Kidney (tissue), 22 donors: Measurements from ENCODE around the gene AHCTF1. TPM values are rescaled to one million over a fixed set of nuclear protein-coding genes. Genes with fewer than 3 reads are reported as not detected.

ENCODE experiments used
- DNase-seq, 5 donors: peaks; one replicate each; pipeline ENCODE4 v3.0.0-alpha.2; 2013 to 2020
- FAIRE-seq: peaks from 2 replicates; lab custom pipeline; 2012; peaks lifted over from hg19 to GRCh38; lab: Jason Lieb, UNC
- H3K27ac ChIP-seq, 2 donors: one replicate each; pipeline ENCODE4 v1.7.0; 2013; ENCODE audit warnings: low read depth in 2 of 2, low read length in 2 of 2, inconsistent platforms in 1 of 2
- H3K27me3 ChIP-seq: one replicate; pipeline ENCODE4 v1.7.1; 2013; ENCODE audit warnings: low read length, inconsistent platforms; ENCODE audit not compliant: control insufficient read depth, insufficient read depth
- H3K36me3 ChIP-seq, 3 donors: one replicate each; pipeline versions ENCODE4 v1.7.0 to v1.7.1; 2013; ENCODE audit warnings: low read length in 3 of 3, control low read depth in 1 of 3, inconsistent platforms in 1 of 3; ENCODE audit not compliant: insufficient read depth in 3 of 3, control insufficient read depth in 2 of 3
- H3K4me1 ChIP-seq, 3 donors: one replicate each; pipeline versions ENCODE4 v1.7.0 to v1.7.1; 2013; ENCODE audit warnings: low read length in 3 of 3, inconsistent platforms in 1 of 3, low read depth in 1 of 3; ENCODE audit not compliant: control insufficient read depth in 2 of 3, insufficient read depth in 2 of 3
- H3K4me3 ChIP-seq, 3 donors: one replicate each; pipeline versions ENCODE4 v1.7.0 to v1.8.1; 2013; ENCODE audit warnings: low read length in 3 of 3, control low read depth in 1 of 3, inconsistent platforms in 1 of 3
- H3K9ac ChIP-seq, 3 donors: one replicate each; pipeline versions ENCODE4 v1.7.0 to v1.7.1; 2013; ENCODE audit warnings: low read length in 3 of 3, control low read depth in 1 of 3, inconsistent platforms in 1 of 3
- H3K9me3 ChIP-seq, 3 donors: one replicate each; pipeline versions ENCODE4 v1.7.0 to v1.7.1; 2013; ENCODE audit warnings: low read length in 3 of 3, control low read depth in 1 of 3, inconsistent platforms in 1 of 3; ENCODE audit not compliant: control insufficient read depth in 2 of 3, insufficient read depth in 1 of 3
- CTCF ChIP-seq: IDR thresholded peaks from 3 replicates; pipeline ENCODE4 v1.5.1; 2012; ENCODE audit warnings: mild to moderate bottlenecking, moderate library complexity, borderline replicate concordance; ENCODE audit not compliant: insufficient read depth; ENCODE audit errors: extremely low read depth
- intact Hi-C: fragments of 100-400 bp; cut with DNase I; formaldehyde crosslinking; loops from one replicate; pipeline ENCODE4 v1.11.1; 2022
- long read RNA-seq, 10 donors: library from polyadenylated mRNA in 1 of 10; unstranded in 1 of 10; transcript quantifications; one replicate each; pipeline ENCODE4 v2.0.0 and lab custom pipeline, GENCODE V29; 2021 to 2026
- polyA plus RNA-seq: library from polyadenylated mRNA; stranded (reverse); fragments of 350-450 nt; fragmentation: Illumina TruSeq; extraction: RNeasy Lipid Tissue Mini Kit (QIAGEN cat#74804); gene quantifications from one replicate; pipeline ENCODE4 v1.2.3, GENCODE V29; 2014; ENCODE audit warnings: low read depth, low replicate concordance; ENCODE audit not compliant: insufficient read depth
- total RNA-seq: library from RNA; stranded (reverse); fragmentation: NEBNext Ultra II Directional; extraction: Animal tissue kit (Norgen Biotek cat#: 25700); gene quantifications from one replicate; pipeline ENCODE4 v1.2.1, GENCODE V29; 2021
- donor health status: control.
- donor health status: control.
- donor health status: control.
- donor health status: control.
- donor health status: control.
- donor health status: DM: yes; HTN: yes; CAD: no.
- donor health status: Normal renal cell carcinoma (clear cell type).

AHCTF1 gene
- 30.1 TPM for total RNA-seq
- polyA plus RNA-seq: 5.2 TPM
- long read RNA-seq, donor 1: 0 reads
- long read RNA-seq, donor 2, full-length matches to known transcripts: 2 of 2 reads
- long read RNA-seq, donor 2, partial matches to known transcripts: 0 of 2 reads
- long read RNA-seq, donor 2, other reads (novel, unspliced or antisense): 0 of 2 reads
- long read RNA-seq, donor 3: 0 reads
- long read RNA-seq, donor 4: 0 reads
- long read RNA-seq, donor 5, partial matches to known transcripts: 8 of 8 reads
- long read RNA-seq, donor 5, other reads (novel, unspliced or antisense): 0 of 8 reads
- long read RNA-seq, donor 6: 0 reads
- long read RNA-seq, donor 7, full-length matches to known transcripts: 1 of 3 reads
- long read RNA-seq, donor 7, partial matches to known transcripts: 1 of 3 reads
- long read RNA-seq, donor 7, other reads (novel, unspliced or antisense): 1 of 3 reads
- long read RNA-seq, donor 8, partial matches to known transcripts: 5 of 5 reads
- long read RNA-seq, donor 8, other reads (novel, unspliced or antisense): 0 of 5 reads
- long read RNA-seq, donor 9: 0 reads
- long read RNA-seq, donor 10, partial matches to known transcripts: 16 of 16 reads
- long read RNA-seq, donor 10, other reads (novel, unspliced or antisense): 0 of 16 reads

- H3K9ac ChIP-seq: peak within 1 kb of the TSS; percentile 71 to 95 (median 80)
- peaks cover 0 to 5% (median 4%) of the 10 kb centered on the region in 3 donors for H3K4me1 ChIP-seq
- peak; percentile 70 for FAIRE-seq
- intact Hi-C loops: no loop called here
- H3K9me3 ChIP-seq: no peaks in the 10 kb centered on the region
- no peak for TF ChIP-seq CTCF
- peak within 1 kb of the TSS; percentile 94 to 95 for H3K27ac ChIP-seq
- H3K36me3 ChIP-seq: no peaks in the 10 kb centered on the region
- H3K4me3 ChIP-seq: peak within 1 kb of the TSS; percentile 78 to 94 (median 84)
- no peaks in the 10 kb centered on the region for H3K27me3 ChIP-seq
- peak; percentile 99 to 100 (median 99) for DNase-seq
These were observed at the start of gene AHCTF1 for GRCh38 chr1:246931549-246932365. AHCTF1 (minus strand) TSS chr1:246931948; CDS start chr1:246918370, 13,578 bp downstream.

- no peak overlapping the region for H3K4me3 ChIP-seq
- intact Hi-C loops: no loop called here
- FAIRE-seq (no peak), DNase-seq (no peak)
- H3K36me3 ChIP-seq: no peaks in the 10 kb centered on the region
- H3K27ac ChIP-seq: no peak overlapping the region
- H3K27me3 ChIP-seq: no peaks in the 10 kb centered on the region
- no peak overlapping the region for H3K9ac ChIP-seq
- peaks cover 0 to 15% (median 1%) of the 10 kb centered on the region in 3 donors for H3K9me3 ChIP-seq
- no peak for TF ChIP-seq CTCF
- no peaks in the 10 kb centered on the region for H3K4me1 ChIP-seq
These were observed 47.0 kb upstream of the AHCTF1 start for GRCh38 chr1:246978785-246979184.

- no peak for TF ChIP-seq CTCF
- intact Hi-C loops: no loop called here
- no peak for DNase-seq
These were observed 46.5 kb upstream of the AHCTF1 start for GRCh38 chr1:246978281-246978680.

More at GRCh38 chr1:246978281-246978680, 46.5 kb upstream of the AHCTF1 start:
- no peaks in the 10 kb centered on the region for H3K27me3 ChIP-seq
- peaks cover 0 to 12% (median 1%) of the 10 kb centered on the region in 3 donors for H3K9me3 ChIP-seq
- H3K36me3 ChIP-seq: no peaks in the 10 kb centered on the region
- no peak overlapping the region for H3K27ac ChIP-seq
- H3K4me3 ChIP-seq: no peak overlapping the region
- H3K9ac ChIP-seq: no peak overlapping the region
- no peaks in the 10 kb centered on the region for H3K4me1 ChIP-seq
- no peak for FAIRE-seq
